ENCODE measurements around the gene TMEM154. TPM values are rescaled to one million over a fixed set of nuclear protein-coding genes. Genes with fewer than 3 reads are reported as not detected.

TMEM154 gene
- polyA plus RNA-seq, 1 of the 3 experiments (the other 2 are of a cell fraction) = 0.58 TPM

- no peak for TF ChIP-seq CTCF (IDR thresholded peaks at IDR 0.05)
- TF ChIP-seq JUND (IDR thresholded peaks at IDR 0.05) = no peak
- no peak for TF ChIP-seq EZH2phosphoT487 (IDR thresholded peaks at IDR 0.05; ENCODE audit: borderline replicate concordance, low read depth)
- TF ChIP-seq FOSL2 (IDR thresholded peaks at IDR 0.05; ENCODE audit: borderline replicate concordance, low read depth) = no peak
- TF ChIP-seq IRF3 (IDR thresholded peaks at IDR 0.05; ENCODE audit: low read depth, low read length) = no peak
- no peak for TF ChIP-seq MEF2A (IDR thresholded peaks at IDR 0.05; ENCODE audit: borderline replicate concordance, low read depth)
- no peak for TF ChIP-seq NRF1 (IDR thresholded peaks at IDR 0.05; ENCODE audit: low read depth, low read length)
- no peak for TF ChIP-seq RXRA (IDR thresholded peaks at IDR 0.05; ENCODE audit: borderline replicate concordance, low read depth)
- no peak for TF ChIP-seq RCOR1 (IDR thresholded peaks at IDR 0.05; ENCODE audit: low read length)
- TF ChIP-seq MAX (IDR thresholded peaks at IDR 0.05; ENCODE audit: low read depth) = no peak
- H4K20me1 ChIP-seq (ENCODE audit: insufficient read depth) = no peaks in the 10 kb centered on the region
- H3K36me3 ChIP-seq (replicated peaks in 1 of 2; ENCODE audit: control insufficient read depth in 1 of 2, insufficient read depth in 2 of 2, low read length in 1 of 2) = no peaks in the 10 kb centered on the region
- H3K9ac ChIP-seq = no peak overlapping the region
- no peaks in the 10 kb centered on the region for H3F3A ChIP-seq (replicated peaks; ENCODE audit: insufficient read depth)
- H3K9me2 ChIP-seq = no peaks in the 10 kb centered on the region
- no peak overlapping the region for H3K4me3 ChIP-seq (ENCODE audit: low read depth in 2 of 2, low read length in 1 of 2)
- POLR2A ChIA-PET = no interaction called here
- H3K79me2 ChIP-seq (ENCODE audit: insufficient read depth) = no peaks in the 10 kb centered on the region
- no peak overlapping the region for H3K27ac ChIP-seq (ENCODE audit: low read depth in 2 of 2, low read length in 1 of 2)
- DNase-seq = no peak
- CTCF ChIA-PET = no interaction called here
- H3K4me1 ChIP-seq (ENCODE audit: control insufficient read depth in 1 of 2, insufficient read depth in 2 of 2, low read depth in 1 of 2, low read length in 1 of 2) = no peaks in the 10 kb centered on the region
- no peaks in the 10 kb centered on the region; the same call in 1 of the 2 replicates for H3K27me3 ChIP-seq (ENCODE audit: insufficient read depth)
- 50% methylated on average over 1 of the region's 1 CpG for WGBS (ENCODE audit: low lambda C conversion rate)
- H3K9me3 ChIP-seq = no peaks in the 10 kb centered on the region
- H3K4me2 ChIP-seq = no peak overlapping the region
- H2AFZ ChIP-seq (ENCODE audit: low read depth) = no peak overlapping the region
Observed at GRCh38 chr4:152728343-152728742, 48.5 kb upstream of the TMEM154 start.

- no peaks in the 10 kb centered on the region; the same call in 1 of the 2 replicates for H3K27me3 ChIP-seq (ENCODE audit: insufficient read depth)
- H4K20me1 ChIP-seq (ENCODE audit: insufficient read depth) = no peaks in the 10 kb centered on the region
- H3K4me2 ChIP-seq = no peak overlapping the region
- H3K27ac ChIP-seq (ENCODE audit: low read depth in 2 of 2, low read length in 1 of 2) = no peak overlapping the region
- no peak for DNase-seq
- no peaks in the 10 kb centered on the region for H3F3A ChIP-seq (replicated peaks; ENCODE audit: insufficient read depth)
- ChIA-PET CTCF (interaction anchor here (0.6 kb wide), 1 partner anchor 24 kb away, joined by 3 read pairs; no protein-coding TSS in a partner anchor), POLR2A (no interaction called here)
- no peak for TF ChIP-seq FOXM1 (IDR thresholded peaks at IDR 0.05; ENCODE audit: low read depth)
- no peak for TF ChIP-seq RCOR1 (IDR thresholded peaks at IDR 0.05; ENCODE audit: low read length)
- no peak for TF ChIP-seq TAF1 (IDR thresholded peaks at IDR 0.05; ENCODE audit: borderline replicate concordance, low read depth, low read length)
- TF ChIP-seq YY1 (IDR thresholded peaks at IDR 0.05; ENCODE audit: low read depth) = no peak
- no peak for TF ChIP-seq EZH2phosphoT487 (IDR thresholded peaks at IDR 0.05; ENCODE audit: borderline replicate concordance, low read depth)
- TF ChIP-seq PBX3 (IDR thresholded peaks at IDR 0.05) = no peak
- no peak for TF ChIP-seq RXRA (IDR thresholded peaks at IDR 0.05; ENCODE audit: borderline replicate concordance, low read depth)
- TF ChIP-seq FOSL2 (IDR thresholded peaks at IDR 0.05; ENCODE audit: borderline replicate concordance, low read depth) = no peak
- no peak for TF ChIP-seq IRF3 (IDR thresholded peaks at IDR 0.05; ENCODE audit: low read depth, low read length)
- no peak for TF ChIP-seq TCF12 (IDR thresholded peaks at IDR 0.05)
- no peak for TF ChIP-seq JUND (IDR thresholded peaks at IDR 0.05)
- no peak for TF ChIP-seq RAD21 (IDR thresholded peaks at IDR 0.05; ENCODE audit: low read length)
- TF ChIP-seq ELF1 (IDR thresholded peaks at IDR 0.05) = no peak
- no peak for TF ChIP-seq EP300 (IDR thresholded peaks at IDR 0.05; ENCODE audit: borderline replicate concordance in 1 of 2, low read depth in 1 of 2, low read length in 1 of 2)
- TF ChIP-seq GATA2 (CRISPR knock-in tag; IDR thresholded peaks at IDR 0.05) = no peak
- no peak for TF ChIP-seq ZBTB33 (IDR thresholded peaks at IDR 0.05; ENCODE audit: borderline replicate concordance, low read depth)
- no peak for TF ChIP-seq MEF2A (IDR thresholded peaks at IDR 0.05; ENCODE audit: borderline replicate concordance, low read depth)
- no peak for TF ChIP-seq CHD2 (IDR thresholded peaks at IDR 0.05; ENCODE audit: low read length, partially characterized antibody)
- no peaks in the 10 kb centered on the region for H3K9me3 ChIP-seq
- no peaks in the 10 kb centered on the region for H3K9me2 ChIP-seq
- no peaks in the 10 kb centered on the region for H3K79me2 ChIP-seq (ENCODE audit: insufficient read depth)
- 42% methylated on average over 1 of the region's 1 CpG for WGBS (ENCODE audit: low lambda C conversion rate)
- no peak overlapping the region for H3K9ac ChIP-seq
- H3K36me3 ChIP-seq (replicated peaks in 1 of 2; ENCODE audit: control insufficient read depth in 1 of 2, insufficient read depth in 2 of 2, low read length in 1 of 2) = no peaks in the 10 kb centered on the region
- H2AFZ ChIP-seq (ENCODE audit: low read depth) = no peak overlapping the region
- no peak overlapping the region for H3K4me3 ChIP-seq (ENCODE audit: low read depth in 2 of 2, low read length in 1 of 2)
- no peaks in the 10 kb centered on the region for H3K4me1 ChIP-seq (ENCODE audit: control insufficient read depth in 1 of 2, insufficient read depth in 2 of 2, low read depth in 1 of 2, low read length in 1 of 2)
Observed at GRCh38 chr4:152727784-152728183, 48.0 kb upstream of the TMEM154 start.
